ENCODE measurements around the gene CEBPZ. TPM values are rescaled to one million over a fixed set of nuclear protein-coding genes. Genes with fewer than 3 reads are reported as not detected.
"Not testable (repeated sequence)": the region's sequence is repeated elsewhere in the genome, so short reads cannot be mapped to it uniquely, and the experiment has no call there.

CEBPZ gene
- total and polyA plus RNA-seq, 4 donors, result 44.3 to 69.5 (median 48.9) TPM

- H3K27me3 ChIP-seq (ENCODE audit: control insufficient read depth, insufficient read depth, low read length); H3K4me3 ChIP-seq (ENCODE audit: low read depth, low read length); H3K27ac ChIP-seq (ENCODE audit: low read depth, low read length); H3K4me1 ChIP-seq (ENCODE audit: control insufficient read depth, insufficient read depth, low read length); H3K9me3 ChIP-seq (ENCODE audit: control insufficient read depth, insufficient read depth, low read length); H3K36me3 ChIP-seq (ENCODE audit: control insufficient read depth, insufficient read depth, low read length); DNase-seq (ENCODE audit: low read depth in 4 of 6, low spot score in 6 of 6): not testable (repeated sequence)
- WGBS (ENCODE audit: insufficient coverage), result no CpG with 5 or more reads among the region's 2 CpGs
Observed at GRCh38 chr2:37225129-37225528, 6.3 kb downstream of the CEBPZ start.

- WGBS (ENCODE audit: insufficient coverage), result 80% methylated on average over 1 of the region's 1 CpG
- Histone ChIP-seq H3K4me3 (ENCODE audit: low read depth, low read length) (no peak overlapping the region), H3K36me3 (ENCODE audit: control insufficient read depth, insufficient read depth, low read length) (peaks cover 12% of the 10 kb centered on the region), H3K27ac (ENCODE audit: low read depth, low read length) (no peak overlapping the region), H3K27me3 (ENCODE audit: control insufficient read depth, insufficient read depth, low read length) (no peaks in the 10 kb centered on the region), H3K9me3 (ENCODE audit: control insufficient read depth, insufficient read depth, low read length) (no peaks in the 10 kb centered on the region), H3K4me1 (ENCODE audit: control insufficient read depth, insufficient read depth, low read length) (no peaks in the 10 kb centered on the region)
- no peak for DNase-seq (ENCODE audit: low read depth in 4 of 6, low spot score in 6 of 6)
Observed at GRCh38 chr2:37224063-37224462, 7.3 kb downstream of the CEBPZ start.

GRCh38 chr2:37223131-37223530 is 8.3 kb downstream of the CEBPZ start:
- Histone ChIP-seq H3K27me3 (ENCODE audit: control insufficient read depth, insufficient read depth, low read length) (no peaks in the 10 kb centered on the region), H3K4me3 (ENCODE audit: low read depth, low read length) (no peak overlapping the region), H3K36me3 (ENCODE audit: control insufficient read depth, insufficient read depth, low read length) (peaks cover 15% of the 10 kb centered on the region), H3K9me3 (ENCODE audit: control insufficient read depth, insufficient read depth, low read length) (no peaks in the 10 kb centered on the region), H3K4me1 (ENCODE audit: control insufficient read depth, insufficient read depth, low read length) (no peaks in the 10 kb centered on the region), H3K27ac (ENCODE audit: low read depth, low read length) (no peak overlapping the region)
- DNase-seq (ENCODE audit: low read depth in 4 of 6, low spot score in 6 of 6), result no peak
- no CpG with 5 or more reads among the region's 4 CpGs for WGBS (ENCODE audit: insufficient coverage)

- WGBS (ENCODE audit: insufficient coverage), result 97% methylated on average over 4 of the region's 4 CpGs
- Histone ChIP-seq H3K9me3 (ENCODE audit: control insufficient read depth, insufficient read depth, low read length) (no peaks in the 10 kb centered on the region), H3K27me3 (ENCODE audit: control insufficient read depth, insufficient read depth, low read length) (no peaks in the 10 kb centered on the region), H3K27ac (ENCODE audit: low read depth, low read length) (no peak overlapping the region), H3K36me3 (ENCODE audit: control insufficient read depth, insufficient read depth, low read length) (peaks cover 22% of the 10 kb centered on the region), H3K4me1 (ENCODE audit: control insufficient read depth, insufficient read depth, low read length) (no peaks in the 10 kb centered on the region), H3K4me3 (ENCODE audit: low read depth, low read length) (no peak overlapping the region)
- DNase-seq (ENCODE audit: low read depth in 4 of 6, low spot score in 6 of 6), result no peak
Observed at GRCh38 chr2:37219046-37219445, 12.3 kb downstream of the CEBPZ start.

- Histone ChIP-seq H3K36me3 (ENCODE audit: control insufficient read depth, insufficient read depth, low read length) (peaks cover 21% of the 10 kb centered on the region), H3K4me3 (ENCODE audit: low read depth, low read length) (no peak overlapping the region), H3K9me3 (ENCODE audit: control insufficient read depth, insufficient read depth, low read length) (no peaks in the 10 kb centered on the region), H3K4me1 (ENCODE audit: control insufficient read depth, insufficient read depth, low read length) (no peaks in the 10 kb centered on the region), H3K27ac (ENCODE audit: low read depth, low read length) (no peak overlapping the region), H3K27me3 (ENCODE audit: control insufficient read depth, insufficient read depth, low read length) (no peaks in the 10 kb centered on the region)
- WGBS (ENCODE audit: insufficient coverage), result no CpG with 5 or more reads among the region's 1 CpG
- DNase-seq (ENCODE audit: low read depth in 4 of 6, low spot score in 6 of 6), result no peak
Observed at GRCh38 chr2:37215250-37215649, 16.1 kb downstream of the CEBPZ start.

GRCh38 chr2:37211939-37212338 is 19.5 kb downstream of the CEBPZ start:
- Histone ChIP-seq H3K4me3 (ENCODE audit: low read depth, low read length) (no peak overlapping the region), H3K36me3 (ENCODE audit: control insufficient read depth, insufficient read depth, low read length) (peaks cover 14% of the 10 kb centered on the region), H3K27ac (ENCODE audit: low read depth, low read length) (no peak overlapping the region), H3K27me3 (ENCODE audit: control insufficient read depth, insufficient read depth, low read length) (no peaks in the 10 kb centered on the region), H3K9me3 (ENCODE audit: control insufficient read depth, insufficient read depth, low read length) (peaks cover 8% of the 10 kb centered on the region), H3K4me1 (ENCODE audit: control insufficient read depth, insufficient read depth, low read length) (no peaks in the 10 kb centered on the region)
- no peak for DNase-seq (ENCODE audit: low read depth in 4 of 6, low spot score in 6 of 6)
- 100% methylated on average over 1 of the region's 3 CpGs for WGBS (ENCODE audit: insufficient coverage)

- Histone ChIP-seq H3K4me3 (ENCODE audit: low read depth, low read length) (no peak overlapping the region), H3K27me3 (ENCODE audit: control insufficient read depth, insufficient read depth, low read length) (no peaks in the 10 kb centered on the region), H3K4me1 (ENCODE audit: control insufficient read depth, insufficient read depth, low read length) (no peaks in the 10 kb centered on the region), H3K27ac (ENCODE audit: low read depth, low read length) (no peak overlapping the region), H3K36me3 (ENCODE audit: control insufficient read depth, insufficient read depth, low read length) (peaks cover 18% of the 10 kb centered on the region), H3K9me3 (ENCODE audit: control insufficient read depth, insufficient read depth, low read length) (peaks cover 9% of the 10 kb centered on the region)
- no peak for DNase-seq (ENCODE audit: low read depth in 4 of 6, low spot score in 6 of 6)
Observed at GRCh38 chr2:37211212-37211611, 20.2 kb downstream of the CEBPZ start.

GRCh38 chr2:37206760-37207159 is 24.6 kb downstream of the CEBPZ start:
- H3K4me1 ChIP-seq (ENCODE audit: control insufficient read depth, insufficient read depth, low read length), result not testable (repeated sequence)
- WGBS (ENCODE audit: insufficient coverage), result no CpG with 5 or more reads among the region's 2 CpGs

GRCh38 chr2:37205689-37206341 is 25.6 kb downstream of the CEBPZ start:
- 81% methylated on average over 5 of the region's 5 CpGs for WGBS (ENCODE audit: insufficient coverage)

More at GRCh38 chr2:37206760-37207159, 24.6 kb downstream of the CEBPZ start:
- peaks cover 22% of the 10 kb centered on the region for H3K9me3 ChIP-seq (ENCODE audit: control insufficient read depth, insufficient read depth, low read length)
- not testable (repeated sequence) for H3K4me3 ChIP-seq (ENCODE audit: low read depth, low read length); H3K27ac ChIP-seq (ENCODE audit: low read depth, low read length); DNase-seq (ENCODE audit: low read depth in 4 of 6, low spot score in 6 of 6); H3K27me3 ChIP-seq (ENCODE audit: control insufficient read depth, insufficient read depth, low read length)
- H3K36me3 ChIP-seq (ENCODE audit: control insufficient read depth, insufficient read depth, low read length), result peaks cover 27% of the 10 kb centered on the region

GRCh38 chr2:37205071-37205661 is 26.2 kb downstream of the CEBPZ start:
- Histone ChIP-seq H3K9me3 (ENCODE audit: control insufficient read depth, insufficient read depth, low read length) (peaks cover 22% of the 10 kb centered on the region), H3K36me3 (ENCODE audit: control insufficient read depth, insufficient read depth, low read length) (peaks cover 32% of the 10 kb centered on the region)
- H3K4me3 ChIP-seq (ENCODE audit: low read depth, low read length); DNase-seq (ENCODE audit: low read depth in 4 of 6, low spot score in 6 of 6); H3K27ac ChIP-seq (ENCODE audit: low read depth, low read length); H3K27me3 ChIP-seq (ENCODE audit: control insufficient read depth, insufficient read depth, low read length); H3K4me1 ChIP-seq (ENCODE audit: control insufficient read depth, insufficient read depth, low read length): not testable (repeated sequence)
- 86% methylated on average over 2 of the region's 8 CpGs for WGBS (ENCODE audit: insufficient coverage)

More at GRCh38 chr2:37205689-37206341, 25.6 kb downstream of the CEBPZ start:
- H3K27ac ChIP-seq (ENCODE audit: low read depth, low read length), result no peak overlapping the region
- H3K9me3 ChIP-seq (ENCODE audit: control insufficient read depth, insufficient read depth, low read length), result peaks cover 22% of the 10 kb centered on the region
- no peak overlapping the region for H3K4me3 ChIP-seq (ENCODE audit: low read depth, low read length)
- no peaks in the 10 kb centered on the region for H3K4me1 ChIP-seq (ENCODE audit: control insufficient read depth, insufficient read depth, low read length)
- no peak for DNase-seq (ENCODE audit: low read depth in 4 of 6, low spot score in 6 of 6)
- peaks cover 28% of the 10 kb centered on the region for H3K36me3 ChIP-seq (ENCODE audit: control insufficient read depth, insufficient read depth, low read length)
- H3K27me3 ChIP-seq (ENCODE audit: control insufficient read depth, insufficient read depth, low read length), result no peaks in the 10 kb centered on the region
